HG03442 (cell line): ENCODE results near the gene FUBP3.
A peak's percentile ranks its signal among the peaks of the same experiment; 100 is the strongest.
"Not testable (repeated sequence)": the region's sequence is repeated elsewhere in the genome, so short reads cannot be mapped to it uniquely, and the experiment has no call there.

Experiments used
- ATAC-seq: cut with Tn5 transposase; IDR thresholded peaks from one replicate; pipeline ENCODE4 v1.9.1; 2021; ENCODE audit warnings: mild to moderate bottlenecking, moderate library complexity; ENCODE audit not compliant: unreplicated experiment

FUBP3 gene

DNA sequence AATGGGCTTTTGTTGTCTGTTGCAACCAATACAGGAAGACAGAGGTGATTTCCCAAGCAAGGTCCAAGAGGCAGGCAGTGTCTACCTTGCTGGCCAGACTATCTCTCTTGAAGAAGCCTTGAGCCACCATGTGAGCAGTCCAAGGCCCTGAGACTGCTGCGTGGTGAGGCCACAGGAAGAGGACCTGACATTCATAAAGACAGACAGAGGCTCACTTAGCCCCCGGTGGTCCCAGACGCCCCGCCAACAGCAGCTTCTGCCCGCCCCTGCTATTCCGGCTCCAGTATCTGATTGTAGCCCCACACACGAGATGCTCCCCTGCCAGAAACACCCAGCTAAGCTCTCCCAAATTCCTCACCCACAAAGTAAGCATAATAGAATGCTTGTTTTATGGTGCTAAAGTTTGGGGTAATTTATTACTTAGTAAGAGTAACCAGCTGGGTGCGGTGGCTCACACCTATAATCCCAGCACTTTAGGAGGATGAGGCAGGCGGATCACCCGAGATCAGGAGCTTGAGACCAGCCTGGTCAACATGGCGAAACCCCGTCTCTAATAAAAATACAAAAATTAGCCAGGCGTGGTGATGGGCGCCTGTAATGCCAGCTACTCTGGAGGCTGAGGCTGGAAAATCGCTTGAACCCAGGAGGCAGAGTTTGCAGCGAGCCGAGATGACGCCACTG, 22.8 kb upstream of the FUBP3 start:
- ATAC-seq = no peak

DNA sequence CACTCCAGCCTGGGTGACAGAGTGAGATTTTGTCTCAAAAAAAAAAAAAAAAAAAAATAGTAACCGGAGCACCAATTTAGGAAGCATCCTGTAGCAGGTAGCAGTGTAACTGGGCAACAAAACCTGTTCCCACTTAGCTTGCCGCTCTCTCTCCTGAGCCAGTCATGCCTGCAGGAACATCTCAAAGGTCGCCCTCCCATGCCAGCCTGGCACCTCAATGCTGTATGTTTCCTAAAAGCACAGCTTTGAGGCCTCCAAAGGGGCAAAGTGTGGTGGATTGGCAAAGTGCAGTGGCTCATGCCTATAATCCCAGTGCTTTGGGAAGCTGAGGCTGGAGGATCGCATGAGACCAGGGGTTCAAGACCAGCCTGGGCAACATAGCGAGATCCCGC, 22.3 kb upstream of the FUBP3 start:
- ATAC-seq = no peak

GRCh38 chr9:130561056-130561455, 18.3 kb upstream of the FUBP3 start:
- ATAC-seq = no peak

DNA sequence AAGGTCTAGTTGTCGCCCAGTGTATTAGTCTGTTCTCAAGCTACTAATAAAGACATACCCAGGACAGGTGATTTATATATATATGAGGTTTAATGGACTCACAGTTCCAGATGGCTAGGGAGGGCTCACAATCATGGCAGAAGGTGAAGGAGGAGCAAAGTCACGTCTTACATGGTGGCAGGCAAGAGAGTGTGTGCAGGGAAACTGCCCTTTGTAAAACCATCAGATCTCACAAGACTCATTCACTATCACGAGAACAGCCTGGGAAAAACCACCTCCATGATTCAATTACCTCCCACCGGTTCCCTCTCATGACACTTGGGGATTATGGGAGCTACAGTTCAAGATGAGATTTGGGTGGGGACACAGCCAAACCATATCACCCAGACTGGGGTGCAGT, 16.9 kb upstream of the FUBP3 start:
- ATAC-seq = not testable (repeated sequence)

DNA sequence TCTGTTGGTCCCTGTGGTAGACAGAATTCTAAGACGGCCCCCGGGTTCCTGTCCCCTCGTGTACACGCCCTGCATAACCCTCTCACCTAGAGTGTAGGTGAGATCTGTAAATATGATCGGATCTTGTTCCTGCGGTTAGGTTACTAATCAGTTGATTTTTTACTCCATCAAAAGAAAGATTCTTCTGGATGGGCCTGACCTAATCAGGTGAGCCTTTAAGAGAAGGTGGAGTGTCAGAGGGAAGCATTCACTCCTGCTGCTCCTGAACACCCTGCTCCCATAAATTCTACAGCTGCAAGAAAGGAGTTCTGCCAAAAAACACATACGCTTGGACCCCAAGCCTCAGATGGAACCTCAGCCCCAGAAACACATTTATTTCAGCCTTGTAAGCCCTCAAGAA, 15.6 kb upstream of the FUBP3 start:
- no peak for ATAC-seq

DNA sequence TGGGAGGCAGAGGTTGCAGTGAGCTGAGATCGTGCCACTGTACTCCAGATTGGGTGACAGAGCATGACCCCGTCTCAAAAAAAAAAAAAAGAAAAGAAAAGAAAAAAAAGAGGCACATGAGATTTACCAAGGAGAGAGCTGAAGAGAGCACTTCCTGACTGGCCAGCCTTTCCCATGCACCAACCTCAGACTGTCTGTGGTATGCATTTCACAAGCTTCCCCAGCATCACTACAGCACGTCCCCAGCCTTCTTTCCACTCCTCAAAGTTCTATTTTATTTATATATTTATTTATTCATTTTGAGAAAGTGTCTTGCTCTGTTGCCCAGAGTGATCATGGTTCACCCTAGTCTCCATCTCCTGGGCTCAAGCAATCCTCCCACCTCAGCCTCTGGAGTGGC, 13.6 kb upstream of the FUBP3 start:
- no peak for ATAC-seq

GRCh38 chr9:130570208-130570607, 9.2 kb upstream of the FUBP3 start:
- ATAC-seq = no peak

DNA sequence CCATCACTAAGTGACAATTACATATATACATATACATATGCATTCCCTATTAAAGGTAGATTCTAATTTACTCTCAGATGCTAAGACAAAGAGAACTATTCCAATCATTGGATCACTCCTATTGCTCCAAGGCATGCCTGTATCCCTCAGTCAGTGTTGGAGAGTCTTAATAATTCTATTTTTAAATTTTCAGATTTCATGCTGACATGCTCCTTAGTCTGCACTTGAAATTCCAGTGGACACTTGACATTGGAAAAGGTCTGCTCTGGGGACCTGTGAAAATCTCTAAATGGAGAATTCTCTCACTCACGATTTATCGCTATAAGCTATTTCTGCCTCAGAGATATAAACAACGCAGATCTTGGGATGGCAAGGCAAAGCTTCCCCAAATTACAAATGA, 3.9 kb upstream of the FUBP3 start:
- no peak for ATAC-seq

DNA sequence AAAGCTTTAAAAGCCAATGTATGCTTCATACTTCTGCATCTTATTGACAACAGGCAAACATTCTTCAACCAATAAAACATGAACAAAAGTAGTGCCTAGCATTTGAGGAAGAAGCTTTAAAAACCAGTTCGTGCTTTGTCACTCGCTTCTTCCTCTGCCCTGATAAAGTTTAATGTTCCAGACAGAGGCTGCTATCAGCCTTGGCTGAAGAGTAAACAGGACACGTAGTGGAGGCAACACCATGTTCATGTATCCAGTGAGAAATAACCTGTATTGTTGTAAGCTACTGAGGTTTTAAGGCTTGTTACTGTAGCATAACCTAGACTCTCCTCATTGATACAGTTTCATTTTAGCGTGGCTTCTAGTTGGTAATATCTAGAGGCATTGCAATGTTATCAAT, 3.2 kb upstream of the FUBP3 start:
- ATAC-seq = no peak

DNA sequence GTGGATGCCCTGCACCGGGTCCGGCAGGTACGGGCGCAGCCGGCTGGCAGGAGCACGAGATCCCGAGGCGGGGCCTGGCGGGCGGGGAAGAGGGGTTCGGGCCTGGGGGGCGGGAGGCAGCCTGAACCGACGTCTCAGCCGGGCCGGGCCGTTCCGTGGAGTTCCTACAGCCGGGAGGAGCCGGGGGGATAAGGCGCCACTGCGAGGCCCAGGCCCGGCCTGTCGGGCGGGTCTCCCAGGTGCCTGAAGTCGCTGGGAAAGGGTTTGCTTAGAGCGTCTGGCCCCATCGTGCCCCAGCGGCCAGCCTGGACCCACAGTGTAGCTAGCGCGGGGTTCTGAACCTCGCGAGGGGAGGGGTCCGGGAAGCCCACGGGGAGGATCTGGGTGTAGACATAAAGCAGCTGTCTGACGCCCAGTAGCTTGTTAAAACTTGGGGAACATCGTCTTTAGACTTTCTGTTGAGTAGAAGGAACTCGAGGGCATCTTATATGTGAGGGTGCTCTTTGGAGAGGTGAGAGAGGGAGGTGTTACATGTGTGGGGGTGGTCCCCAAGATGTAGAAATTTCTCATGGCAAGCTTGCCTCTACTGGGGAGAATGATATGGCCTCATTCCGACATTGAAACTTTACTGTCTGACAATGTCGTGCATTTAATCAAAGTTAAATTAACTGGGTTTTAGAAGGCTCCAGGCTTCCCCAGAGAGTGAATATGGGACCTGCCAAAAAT, 524 bp downstream of the FUBP3 start:
- ATAC-seq = peak; percentile 16

- no peak for ATAC-seq
Measured at GRCh38 chr9:130581766-130582165, 2.4 kb downstream of the FUBP3 start.

DNA sequence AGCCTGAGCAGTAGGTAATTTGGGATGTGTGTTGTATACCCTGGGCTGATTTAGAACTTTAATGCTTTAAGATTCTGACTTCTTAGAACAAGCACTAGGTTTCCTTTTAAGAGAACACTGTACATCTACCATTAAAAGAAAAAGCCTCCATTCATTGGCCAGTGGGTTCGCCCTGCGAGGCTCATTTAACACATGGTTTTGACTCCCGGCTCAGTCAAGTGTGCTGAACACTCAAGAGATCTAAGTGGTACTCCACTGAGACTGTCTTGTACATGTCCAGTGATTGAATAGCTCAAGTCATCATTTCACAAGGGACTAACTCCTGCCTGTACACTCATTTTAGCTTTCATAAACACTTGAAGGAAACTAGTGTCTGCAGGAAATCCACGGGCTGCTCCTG, 3.9 kb downstream of the FUBP3 start:
- no peak for ATAC-seq

GRCh38 chr9:130587921-130588320, 8.5 kb downstream of the FUBP3 start:
- no peak for ATAC-seq

DNA sequence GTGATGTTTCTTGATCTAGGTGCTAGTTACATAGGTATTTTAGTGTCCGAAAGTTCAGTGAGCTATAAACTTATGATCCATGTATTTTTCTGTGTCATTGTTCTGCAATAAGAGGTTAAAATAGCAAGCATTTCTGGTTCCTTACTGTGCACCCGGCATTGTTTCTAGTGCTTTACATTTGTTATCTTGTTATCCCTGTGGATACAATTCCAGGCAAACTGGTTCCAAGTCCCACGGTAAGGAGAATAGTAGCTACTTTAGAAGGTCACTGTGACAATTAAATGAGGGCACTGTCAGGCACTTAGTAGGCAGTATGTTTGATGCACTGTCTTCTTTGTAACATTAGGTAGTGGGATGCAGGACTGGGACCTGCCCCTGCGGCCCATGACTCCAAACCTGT, 9.0 kb downstream of the FUBP3 start:
- no peak for ATAC-seq

GRCh38 chr9:130589754-130590153, 10.4 kb downstream of the FUBP3 start:
- ATAC-seq = no peak

GRCh38 chr9:130590305-130590704, 10.9 kb downstream of the FUBP3 start:
- no peak for ATAC-seq

DNA sequence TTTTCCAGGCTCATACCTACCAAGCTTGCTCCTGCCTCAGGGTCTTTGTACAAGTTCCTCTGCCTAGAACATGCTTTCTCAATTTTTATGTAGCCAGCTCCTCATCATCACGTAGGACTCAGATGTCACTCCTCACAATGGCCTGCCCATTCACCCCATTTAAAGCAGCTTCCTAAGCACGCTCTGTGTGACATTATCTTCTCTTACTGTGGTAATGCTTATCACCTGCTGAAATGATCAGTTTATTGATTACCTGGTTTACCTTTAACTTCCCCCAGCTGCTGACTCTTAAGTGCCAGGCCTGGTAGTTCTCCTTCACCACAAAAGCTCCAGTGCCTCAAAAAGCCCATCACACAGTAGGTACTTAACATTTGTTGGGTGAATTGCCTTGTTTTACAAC, 13.6 kb downstream of the FUBP3 start:
- ATAC-seq = no peak

DNA sequence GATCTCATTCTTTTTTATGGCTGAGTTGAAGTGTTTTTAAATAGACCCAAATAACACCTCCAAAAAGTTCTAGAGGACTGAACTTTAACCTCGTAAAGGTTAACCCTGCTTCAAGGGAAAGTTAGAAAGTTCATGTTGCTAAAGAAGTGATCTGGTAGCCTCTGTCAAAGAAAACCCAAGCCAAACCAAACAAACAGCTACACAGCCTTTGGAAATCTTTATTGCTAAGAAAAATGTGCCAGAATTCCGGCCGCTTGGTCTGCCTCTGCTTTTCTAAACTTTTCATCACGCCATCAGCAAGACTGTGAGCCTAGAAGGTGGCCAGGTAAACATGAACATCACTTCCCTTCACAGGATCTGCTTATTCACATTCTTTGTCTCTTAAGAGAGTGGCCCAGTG, 17.9 kb downstream of the FUBP3 start:
- ATAC-seq = no peak

- ATAC-seq = no peak
Measured at GRCh38 chr9:130598188-130598587, 18.8 kb downstream of the FUBP3 start.

DNA sequence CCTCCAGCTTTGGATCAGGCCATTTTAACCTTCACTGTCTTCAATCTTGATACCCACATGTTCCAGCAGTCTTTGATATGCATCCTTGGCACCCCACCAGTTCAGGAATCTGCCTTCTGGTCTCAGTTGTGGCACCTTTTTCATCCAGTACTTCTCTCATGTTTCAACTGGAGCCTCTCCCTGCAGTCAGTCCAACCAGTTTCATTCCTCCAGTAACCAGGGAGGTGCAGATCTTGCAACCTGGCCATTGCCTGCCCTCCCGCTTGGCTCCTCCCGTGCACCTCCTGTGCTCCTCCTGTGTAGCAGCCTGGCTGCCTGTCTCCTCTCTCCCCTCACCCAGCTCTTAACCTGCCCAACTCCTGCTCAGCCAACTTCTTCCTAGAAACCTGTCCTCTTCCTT, 20.2 kb downstream of the FUBP3 start:
- no peak for ATAC-seq

DNA sequence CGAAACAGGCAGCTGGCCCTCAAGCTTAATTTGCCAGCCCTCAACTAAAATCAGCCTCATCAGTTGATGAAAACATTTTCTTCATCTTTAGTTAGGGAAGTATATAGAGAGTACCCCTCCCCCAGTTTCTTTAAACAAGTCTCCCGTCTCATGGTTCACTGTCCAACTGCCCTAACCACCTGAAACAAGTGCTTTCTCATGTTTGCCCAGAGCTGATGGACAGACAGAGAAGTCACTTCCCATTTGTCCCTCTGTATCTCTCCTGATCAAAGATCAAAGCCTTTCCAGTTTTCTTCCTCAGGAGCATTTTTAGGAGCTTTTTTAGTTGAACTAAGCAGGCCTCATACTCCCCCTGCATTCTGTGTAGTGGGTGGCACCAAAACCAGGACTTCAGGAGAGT, 21.7 kb downstream of the FUBP3 start:
- ATAC-seq = no peak

- no peak for ATAC-seq
Measured at GRCh38 chr9:130604295-130604694, 24.9 kb downstream of the FUBP3 start.
